Lung (tissue), 12 donors: ENCODE results near the gene SYT8. TPM values are rescaled to one million over a fixed set of nuclear protein-coding genes. Genes with fewer than 3 reads are reported as not detected.

Source experiments
- ATAC-seq: fragments of 200-7000 bp; cut with Tn5 transposase; one replicate; pipeline ENCODE4 v1.9.1; 2020; ENCODE audit warnings: moderate number of reproducible peaks; ENCODE audit not compliant: insufficient read depth, low FRiP score
- DNase-seq, 3 donors: peaks; one replicate each; pipeline ENCODE4 v3.0.0-alpha.2; 2013 to 2017
- H3K27ac ChIP-seq, 2 donors: one replicate each; pipeline ENCODE4 v1.5.1; 2013; ENCODE audit warnings: mild to moderate bottlenecking in 2 of 2, moderate library complexity in 2 of 2, control low read depth in 1 of 2, inconsistent platforms in 1 of 2, low read depth in 1 of 2, low read length in 1 of 2
- H3K27me3 ChIP-seq, 3 donors: one replicate each; pipeline ENCODE4 v1.5.1; 2013; ENCODE audit warnings: low read length in 2 of 3; ENCODE audit not compliant: control insufficient read depth in 3 of 3, insufficient read depth in 3 of 3
- H3K36me3 ChIP-seq, 4 donors: one replicate each; pipeline ENCODE4 v1.5.1; 2013; ENCODE audit warnings: low read length in 4 of 4, mild to moderate bottlenecking in 1 of 4, moderate library complexity in 1 of 4; ENCODE audit not compliant: control insufficient read depth in 4 of 4, insufficient read depth in 4 of 4
- H3K4me1 ChIP-seq, 5 donors: one replicate each; pipeline ENCODE4 v1.5.1; 2013; ENCODE audit warnings: low read length in 5 of 5, mild to moderate bottlenecking in 2 of 5, moderate library complexity in 1 of 5; ENCODE audit not compliant: control insufficient read depth in 5 of 5, insufficient read depth in 5 of 5
- H3K4me3 ChIP-seq: one replicate; pipeline ENCODE4 v1.5.1; 2013; ENCODE audit warnings: mild to moderate bottlenecking, control low read depth, moderate library complexity
- H3K9ac ChIP-seq, 2 donors: one replicate each; pipeline ENCODE4 v1.5.1; 2013; ENCODE audit warnings: low read length in 2 of 2, control low read depth in 1 of 2; ENCODE audit not compliant: insufficient read depth in 1 of 2
- H3K9me3 ChIP-seq, 4 donors: one replicate each; pipeline ENCODE4 v1.5.1; 2013; ENCODE audit warnings: low read length in 3 of 4, mild to moderate bottlenecking in 1 of 4, moderate library complexity in 1 of 4; ENCODE audit not compliant: control insufficient read depth in 4 of 4, insufficient read depth in 3 of 4
- CTCF ChIP-seq: IDR thresholded peaks from 2 replicates; pipeline ENCODE4 v1.5.1; 2012; ENCODE audit warnings: mild to moderate bottlenecking; ENCODE audit errors: control extremely low read depth, extremely low read depth
- WGBS, 2 donors: extraction: QIAGEN DNeasy Blood & Tissue Kit; methylation state at CpG; one replicate each; pipeline ENCODE4 v1.1.7; 2013; 5-methylcytosine and 5-hydroxymethylcytosine counted together
- polyA plus RNA-seq, 2 donors: library from polyadenylated mRNA; stranded (reverse); fragments of 200-250 nt; gene quantifications; one replicate each; pipeline ENCODE4 v1.2.1, GENCODE V29; 2013
- total RNA-seq, 2 donors: library from RNA; depleted of rRNA in 1 of 2; stranded (reverse); fragments of >200 nt in 1 of 2; gene quantifications; one replicate each; pipeline ENCODE4 v1.2.1, GENCODE V29; 2014 to 2021
- donor health status: control.
- donor health status: control.
- donor health status: Bipolar disorder and iron deficiency.
- donor health status: healthy.
- donor health status: DM: yes; HTN: yes; CAD: no.

Gene SYT8
- total and polyA plus RNA-seq, 4 donors: 2.7 to 40.6 (median 16.9) TPM

GRCh38 chr11:1814691-1815090 is 20.1 kb upstream of the SYT8 start:
- 87 to 91% methylated on average over 10 of the region's 10 CpGs for WGBS, 2 donors
- Histone ChIP-seq H3K9ac (no peak overlapping the region), H3K4me3 (no peak overlapping the region), H3K36me3 (no peaks in the 10 kb centered on the region), H3K9me3 (peaks cover 0 to 12% (median 2%) of the 10 kb centered on the region in 4 donors), H3K27me3 (peaks cover 0 to 2% (median 0%) of the 10 kb centered on the region in 3 donors), H3K4me1 (no peaks in the 10 kb centered on the region), H3K27ac (no peak overlapping the region)
- no peak for TF ChIP-seq CTCF
- ATAC-seq: no peak
- no peak for DNase-seq

- Histone ChIP-seq H3K27me3 (peaks cover 0 to 2% (median 0%) of the 10 kb centered on the region in 3 donors), H3K4me3 (no peak overlapping the region), H3K9me3 (peaks cover 0 to 12% (median 4%) of the 10 kb centered on the region in 4 donors), H3K4me1 (no peaks in the 10 kb centered on the region), H3K9ac (no peak overlapping the region), H3K36me3 (no peaks in the 10 kb centered on the region), H3K27ac (no peak overlapping the region)
- WGBS, 2 donors: 92 to 95% methylated on average over 8 of the region's 8 CpGs
- ATAC-seq (no peak), DNase-seq (no peak)
- TF ChIP-seq CTCF: no peak
Measured at GRCh38 chr11:1815311-1815710, 19.5 kb upstream of the SYT8 start.

- H3K4me3 ChIP-seq: no peak overlapping the region
- no peak for TF ChIP-seq CTCF
- DNase-seq (no peak), ATAC-seq (no peak)
- no peaks in the 10 kb centered on the region for H3K4me1 ChIP-seq
- no peak overlapping the region for H3K27ac ChIP-seq
- H3K27me3 ChIP-seq: peaks cover 0 to 2% (median 0%) of the 10 kb centered on the region in 3 donors
- no peaks in the 10 kb centered on the region for H3K36me3 ChIP-seq
- 88 to 95% methylated on average over 7 of the region's 7 CpGs for WGBS, 2 donors
- peaks cover 0 to 12% (median 4%) of the 10 kb centered on the region in 4 donors for H3K9me3 ChIP-seq
- no peak overlapping the region for H3K9ac ChIP-seq
Measured at GRCh38 chr11:1815751-1816150, 19.0 kb upstream of the SYT8 start.

GRCh38 chr11:1817000-1817399 is 17.8 kb upstream of the SYT8 start:
- H3K9ac ChIP-seq: no peak overlapping the region
- no peak for TF ChIP-seq CTCF
- no peaks in the 10 kb centered on the region for H3K36me3 ChIP-seq
- H3K27me3 ChIP-seq: peaks cover 0 to 2% (median 0%) of the 10 kb centered on the region in 3 donors
- 91 to 96% methylated on average over 5 of the region's 5 CpGs for WGBS, 2 donors
- H3K9me3 ChIP-seq: peaks cover 0 to 12% (median 4%) of the 10 kb centered on the region in 4 donors
- no peak for ATAC-seq
- no peaks in the 10 kb centered on the region for H3K4me1 ChIP-seq
- DNase-seq: no peak
- H3K27ac ChIP-seq: no peak overlapping the region
- no peak overlapping the region for H3K4me3 ChIP-seq
